ENCODE measurements around the gene ARTN. TPM values are rescaled to one million over a fixed set of nuclear protein-coding genes. Genes with fewer than 3 reads are reported as not detected.

Gene ARTN, protein sequence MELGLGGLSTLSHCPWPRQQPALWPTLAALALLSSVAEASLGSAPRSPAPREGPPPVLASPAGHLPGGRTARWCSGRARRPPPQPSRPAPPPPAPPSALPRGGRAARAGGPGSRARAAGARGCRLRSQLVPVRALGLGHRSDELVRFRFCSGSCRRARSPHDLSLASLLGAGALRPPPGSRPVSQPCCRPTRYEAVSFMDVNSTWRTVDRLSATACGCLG
- 0.14 TPM for total RNA-seq
- long read RNA-seq, partial matches to known transcripts, result 1 of 3 reads
- long read RNA-seq, other reads (novel, unspliced or antisense), result 1 of 3 reads

DNA sequence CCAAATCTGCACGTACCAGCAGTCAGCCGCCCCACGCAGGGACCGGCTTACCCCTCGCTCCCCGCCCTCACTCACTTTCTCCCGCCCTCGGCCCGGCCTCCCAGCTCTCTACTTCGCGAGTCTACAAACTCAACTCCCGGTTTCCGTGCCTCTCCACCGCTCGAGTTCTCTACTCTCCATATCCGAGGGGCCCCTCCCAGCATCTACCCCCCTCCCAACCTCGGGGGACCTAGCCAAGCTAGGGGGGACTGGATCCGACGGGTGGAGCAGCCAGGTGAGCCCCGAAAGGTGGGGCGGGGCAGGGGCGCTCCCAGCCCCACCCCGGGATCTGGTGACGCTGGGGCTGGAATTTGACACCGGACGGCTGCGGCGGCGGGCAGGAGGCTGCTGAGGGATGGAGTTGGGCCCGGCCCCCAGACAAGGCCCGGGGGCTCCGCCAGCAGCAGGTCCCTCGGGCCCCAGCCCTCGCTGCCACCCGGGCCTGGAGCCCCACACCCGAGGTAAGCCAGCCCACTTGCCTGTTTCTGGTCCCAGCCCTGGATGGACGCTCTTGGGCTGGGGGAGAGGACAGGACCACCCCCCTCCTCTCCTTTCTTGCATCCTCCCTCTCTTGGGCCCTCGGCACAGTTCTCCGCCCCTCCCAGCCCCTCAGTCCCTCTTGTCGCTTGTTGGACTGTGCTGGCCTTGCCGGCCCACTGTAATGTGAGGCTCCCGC is at the start of gene ARTN:
Gene ARTN (plus strand): TSS at position 416 of the 715 bp plus-strand sequence. CDS start 1,856 bp downstream, outside the sequence.
- TF ChIP-seq, protein P1, sequence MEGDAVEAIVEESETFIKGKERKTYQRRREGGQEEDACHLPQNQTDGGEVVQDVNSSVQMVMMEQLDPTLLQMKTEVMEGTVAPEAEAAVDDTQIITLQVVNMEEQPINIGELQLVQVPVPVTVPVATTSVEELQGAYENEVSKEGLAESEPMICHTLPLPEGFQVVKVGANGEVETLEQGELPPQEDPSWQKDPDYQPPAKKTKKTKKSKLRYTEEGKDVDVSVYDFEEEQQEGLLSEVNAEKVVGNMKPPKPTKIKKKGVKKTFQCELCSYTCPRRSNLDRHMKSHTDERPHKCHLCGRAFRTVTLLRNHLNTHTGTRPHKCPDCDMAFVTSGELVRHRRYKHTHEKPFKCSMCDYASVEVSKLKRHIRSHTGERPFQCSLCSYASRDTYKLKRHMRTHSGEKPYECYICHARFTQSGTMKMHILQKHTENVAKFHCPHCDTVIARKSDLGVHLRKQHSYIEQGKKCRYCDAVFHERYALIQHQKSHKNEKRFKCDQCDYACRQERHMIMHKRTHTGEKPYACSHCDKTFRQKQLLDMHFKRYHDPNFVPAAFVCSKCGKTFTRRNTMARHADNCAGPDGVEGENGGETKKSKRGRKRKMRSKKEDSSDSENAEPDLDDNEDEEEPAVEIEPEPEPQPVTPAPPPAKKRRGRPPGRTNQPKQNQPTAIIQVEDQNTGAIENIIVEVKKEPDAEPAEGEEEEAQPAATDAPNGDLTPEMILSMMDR (IDR thresholded peaks at IDR 0.05; ENCODE audit: borderline replicate concordance), result no peak
- Histone ChIP-seq H3K27ac (replicated peaks) (no peak within 1 kb of the TSS), H3K27me3 (ENCODE audit: low read depth) (peaks cover 40% of the 10 kb centered on the region), H3K4me3 (peak within 1 kb of the TSS; percentile 59), H3K36me3 (no peaks in the 10 kb centered on the region), H3K4me1 (peaks cover 39% of the 10 kb centered on the region), H3K9me3 (replicated peaks) (no peaks in the 10 kb centered on the region)
- intact Hi-C loops (cut with micrococcal nuclease), result no loop called here
- DNase-seq, result no peak

DNA sequence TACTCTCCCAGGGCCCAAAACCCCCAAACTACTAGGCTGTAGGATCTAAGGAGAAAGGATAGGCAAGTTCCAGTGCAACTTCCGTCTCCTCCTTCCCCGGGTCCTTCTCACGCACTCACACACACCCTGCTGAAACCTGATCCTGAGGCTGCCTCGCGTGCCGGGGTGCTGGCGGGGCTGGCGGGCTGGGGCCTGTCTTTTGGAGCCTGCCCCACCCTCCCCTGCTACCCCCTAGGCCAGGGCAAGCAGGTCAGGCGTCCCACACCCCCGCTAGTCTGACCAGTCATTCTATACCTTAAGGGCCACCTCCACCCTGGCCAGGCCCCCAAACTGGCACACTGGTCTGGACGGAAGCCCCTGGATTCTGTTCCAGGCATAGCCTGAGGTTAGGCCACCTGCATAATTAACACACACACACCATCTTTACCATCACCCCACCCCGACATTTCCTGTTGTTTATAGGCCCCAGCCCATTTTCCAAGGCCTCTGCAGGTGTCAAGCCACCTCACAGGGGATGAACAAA is 48.3 kb upstream of the ARTN start:
- Histone ChIP-seq H3K4me3 (no peak overlapping the region), H3K27ac (replicated peaks) (no peak overlapping the region), H3K4me1 (peaks cover 11% of the 10 kb centered on the region), H3K27me3 (ENCODE audit: low read depth) (no peaks in the 10 kb centered on the region), H3K36me3 (no peaks in the 10 kb centered on the region), H3K9me3 (replicated peaks) (no peaks in the 10 kb centered on the region)
- intact Hi-C loops (cut with micrococcal nuclease), result no loop called here
- TF ChIP-seq, protein P1 (IDR thresholded peaks at IDR 0.05; ENCODE audit: borderline replicate concordance), result no peak
- DNase-seq, result no peak

DNA sequence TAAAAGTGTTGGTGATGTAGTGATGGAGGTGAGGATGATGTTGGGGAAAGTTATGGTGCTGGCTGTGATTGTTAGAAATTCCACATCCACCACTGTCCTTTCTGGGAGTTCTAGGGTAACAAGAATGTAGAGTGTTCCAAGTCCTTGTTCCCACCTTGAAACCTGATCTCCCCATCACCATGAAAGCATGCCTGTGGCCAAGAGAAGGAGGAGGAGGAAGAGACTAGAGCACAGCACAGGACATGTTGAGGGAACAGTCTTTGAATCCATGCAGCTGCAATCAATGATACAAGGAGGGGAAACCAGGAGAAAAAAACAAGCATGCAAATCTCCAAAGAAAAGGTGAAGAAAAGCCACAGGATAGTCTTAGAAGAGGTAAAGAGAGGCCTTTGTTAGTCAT is 45.9 kb upstream of the ARTN start:
- TF ChIP-seq, protein P1 (IDR thresholded peaks at IDR 0.05; ENCODE audit: borderline replicate concordance), result no peak
- H3K27me3 ChIP-seq (ENCODE audit: low read depth), result no peaks in the 10 kb centered on the region
- intact Hi-C loops (cut with micrococcal nuclease), result no loop called here
- DNase-seq, result no peak
- H3K36me3 ChIP-seq, result no peaks in the 10 kb centered on the region
- H3K27ac ChIP-seq (replicated peaks), result no peak overlapping the region
- H3K4me3 ChIP-seq, result no peak overlapping the region
- no peaks in the 10 kb centered on the region for H3K9me3 ChIP-seq (replicated peaks)
- H3K4me1 ChIP-seq, result peaks cover 2% of the 10 kb centered on the region

DNA sequence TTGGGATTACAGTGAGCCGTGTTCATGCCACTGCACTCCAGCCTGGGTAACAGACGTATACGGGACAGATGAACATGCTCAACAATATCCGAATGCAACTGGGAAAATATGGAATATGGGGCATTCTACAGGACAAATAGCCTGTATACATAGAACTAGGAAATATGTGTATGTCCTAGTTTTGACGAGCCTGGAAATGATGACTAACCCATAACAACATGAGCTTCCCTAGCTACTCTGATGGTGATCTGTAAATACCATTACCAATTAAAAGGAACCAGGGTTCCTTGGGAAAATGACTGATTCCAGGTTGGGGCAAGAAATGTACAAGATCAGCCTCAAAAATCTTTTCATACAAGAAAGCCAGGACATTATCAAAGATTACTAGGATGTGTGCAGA is 42.8 kb upstream of the ARTN start:
- Histone ChIP-seq H3K27me3 (ENCODE audit: low read depth) (no peaks in the 10 kb centered on the region), H3K4me1 (peaks cover 10% of the 10 kb centered on the region), H3K4me3 (no peak overlapping the region), H3K27ac (replicated peaks) (no peak overlapping the region), H3K36me3 (peaks cover 5% of the 10 kb centered on the region), H3K9me3 (replicated peaks) (no peaks in the 10 kb centered on the region)
- intact Hi-C loops (cut with micrococcal nuclease), result no loop called here
- DNase-seq, result no peak
- TF ChIP-seq, protein P1 (IDR thresholded peaks at IDR 0.05; ENCODE audit: borderline replicate concordance), result no peak

DNA sequence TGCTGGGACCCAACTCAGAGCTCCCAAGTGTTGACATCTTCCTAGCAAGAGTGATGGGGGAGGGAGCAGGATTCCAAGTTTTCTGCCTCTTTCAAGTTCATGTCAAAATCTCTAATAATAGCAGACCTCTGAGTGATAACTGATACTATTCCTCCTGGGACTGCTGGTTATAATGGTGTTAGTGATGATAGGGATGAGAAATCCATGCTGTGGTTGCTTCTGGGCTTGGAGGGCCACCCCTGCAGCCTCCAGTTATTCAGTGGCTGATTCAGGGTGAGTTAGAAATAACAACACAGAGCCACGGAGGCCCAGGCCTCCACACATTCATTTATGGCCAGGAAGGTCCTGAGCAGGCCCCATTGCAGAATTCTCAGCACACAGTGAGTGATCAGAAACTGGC is 40.6 kb upstream of the ARTN start:
- TF ChIP-seq, protein P1 (IDR thresholded peaks at IDR 0.05; ENCODE audit: borderline replicate concordance), result no peak
- H3K27me3 ChIP-seq (ENCODE audit: low read depth), result no peaks in the 10 kb centered on the region
- peaks cover 11% of the 10 kb centered on the region for H3K36me3 ChIP-seq
- H3K27ac ChIP-seq (replicated peaks), result no peak overlapping the region
- H3K4me3 ChIP-seq, result no peak overlapping the region
- no peak for DNase-seq
- peaks cover 18% of the 10 kb centered on the region for H3K4me1 ChIP-seq
- H3K9me3 ChIP-seq (replicated peaks), result no peaks in the 10 kb centered on the region
- intact Hi-C loops (cut with micrococcal nuclease), result no loop called here
